Measurements from ENCODE around the gene LIMS4.
"Not testable (repeated sequence)": the region's sequence is repeated elsewhere in the genome, so short reads cannot be mapped to it uniquely, and the experiment has no call there.

The LIMS4 gene, protein sequence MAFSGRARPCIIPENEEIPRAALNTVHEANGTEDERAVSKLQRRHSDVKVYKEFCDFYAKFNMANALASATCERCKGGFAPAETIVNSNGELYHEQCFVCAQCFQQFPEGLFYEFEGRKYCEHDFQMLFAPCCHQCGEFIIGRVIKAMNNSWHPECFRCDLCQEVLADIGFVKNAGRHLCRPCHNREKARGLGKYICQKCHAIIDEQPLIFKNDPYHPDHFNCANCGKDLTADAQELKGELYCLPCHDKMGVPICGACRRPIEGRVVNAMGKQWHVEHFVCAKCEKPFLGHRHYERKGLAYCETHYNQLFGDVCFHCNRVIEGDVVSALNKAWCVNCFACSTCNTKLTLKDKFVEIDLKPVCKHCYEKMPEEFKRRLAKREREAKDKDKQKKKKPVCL

DNA sequence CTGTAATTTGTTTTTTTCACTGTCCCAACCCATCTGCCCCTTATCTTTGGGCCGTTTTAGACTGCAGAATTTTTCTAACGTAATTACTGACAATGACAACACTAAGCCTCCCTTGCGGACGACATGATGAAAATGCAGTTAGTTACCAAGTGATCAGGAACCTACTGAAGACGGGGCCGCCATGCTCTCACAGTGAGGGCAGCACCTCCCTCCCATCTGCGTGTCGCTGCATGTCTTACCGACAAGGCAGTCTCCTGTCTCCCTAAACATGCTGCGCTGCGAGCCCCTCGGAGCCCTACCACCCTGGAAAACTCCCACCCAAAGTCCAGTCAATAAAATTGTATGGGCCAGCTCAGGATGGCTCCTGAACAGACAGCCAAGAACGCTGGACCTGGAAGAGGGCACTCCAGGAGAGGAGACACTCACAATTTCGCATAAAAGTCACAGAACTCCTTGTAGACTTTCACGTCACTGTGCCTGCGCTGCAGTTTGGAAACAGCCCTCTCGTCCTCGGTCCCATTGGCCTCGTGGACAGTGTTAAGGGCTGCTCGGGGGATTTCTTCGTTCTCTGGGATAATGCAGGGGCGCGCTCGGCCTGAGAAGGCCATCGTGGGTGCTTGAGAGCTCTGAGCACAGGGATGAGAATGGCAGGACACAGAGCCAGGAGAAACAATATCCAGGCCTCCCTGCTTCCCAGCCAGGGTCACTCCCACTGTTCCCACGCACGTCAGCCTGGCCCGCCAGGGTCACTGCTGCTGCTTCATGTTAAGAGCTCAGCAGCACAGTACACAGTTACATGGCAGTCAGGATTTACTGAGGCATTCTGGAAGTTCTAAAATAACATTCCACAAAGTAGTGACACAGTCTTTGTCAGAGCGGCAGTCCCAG is at the start of gene LIMS4:
Gene LIMS4 (minus strand): TSS at position 646 of the 888 bp plus-strand sequence. CDS start 38 bp downstream, at position 608.
- not testable (repeated sequence) for DNase-seq (ENCODE audit: low spot score)

DNA sequence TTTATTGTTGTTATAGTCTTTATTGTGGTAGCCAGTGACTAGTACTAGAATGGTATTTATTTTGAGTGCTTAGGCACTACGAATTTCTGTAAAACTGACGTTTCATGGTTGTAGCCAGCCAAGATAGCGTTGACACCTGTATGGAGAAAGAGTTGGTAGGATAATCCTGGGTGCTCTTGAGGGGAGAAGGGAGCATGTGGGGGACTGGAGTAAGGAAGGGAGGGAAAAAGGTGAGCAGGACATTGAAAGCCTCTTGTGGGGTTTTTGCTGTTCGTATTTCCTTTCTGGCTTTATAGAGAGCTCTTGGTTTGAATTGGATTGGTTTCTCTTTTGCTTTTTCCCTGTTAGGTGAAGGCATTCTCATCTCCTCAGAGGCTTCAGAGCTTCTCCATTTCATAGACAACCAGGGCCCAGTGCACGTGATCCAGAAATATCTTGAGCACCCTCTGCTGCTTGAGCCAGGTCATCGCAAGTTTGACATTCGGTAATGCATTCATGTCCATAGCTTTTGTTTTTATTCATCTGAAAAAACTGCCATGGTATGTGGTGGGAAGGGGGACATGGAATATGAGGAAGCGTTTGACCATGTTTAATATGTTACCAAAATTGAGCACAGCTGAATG is 27.2 kb upstream of the LIMS4 start:
- DNase-seq (ENCODE audit: low spot score), result not testable (repeated sequence)

DNA sequence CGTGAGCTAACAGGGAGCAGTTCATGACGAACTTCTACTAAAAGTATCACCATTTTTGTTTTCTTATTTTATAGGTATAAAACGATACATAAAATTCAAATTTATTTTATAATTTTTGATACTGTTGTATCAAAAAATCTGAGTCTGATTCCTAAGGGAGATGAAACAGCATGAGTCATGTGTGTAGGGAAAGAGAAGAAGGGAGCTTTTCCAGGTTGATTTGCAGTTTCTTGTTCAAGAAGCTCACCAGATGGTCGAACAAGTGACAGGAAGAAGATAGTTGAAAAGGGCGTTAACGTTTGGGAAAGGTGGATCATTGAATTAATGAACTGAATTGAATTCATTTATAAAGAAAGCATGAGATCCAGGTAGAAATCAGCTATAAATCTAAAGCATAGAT is 23.4 kb upstream of the LIMS4 start:
- DNase-seq (ENCODE audit: low spot score), result not testable (repeated sequence)

DNA sequence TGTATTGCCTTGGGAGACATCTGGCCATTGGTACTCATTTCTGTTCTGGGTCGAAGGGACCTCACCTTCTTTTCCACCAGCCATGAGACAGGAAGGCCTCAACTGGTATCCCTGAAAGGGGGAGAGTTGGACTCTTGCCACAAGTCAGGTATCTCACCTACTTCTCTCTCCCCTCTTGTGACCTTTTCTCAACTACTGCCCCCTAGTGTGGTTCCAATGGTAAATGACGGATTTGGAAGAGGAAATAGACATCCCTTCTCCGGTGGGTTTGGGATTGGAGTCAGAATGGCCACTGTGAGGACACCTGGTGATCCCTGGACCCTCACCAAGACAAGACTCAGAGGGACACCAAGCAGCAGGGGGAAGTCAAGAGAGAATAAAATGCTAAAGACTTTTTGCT is 21.9 kb upstream of the LIMS4 start:
- DNase-seq (ENCODE audit: low spot score), result not testable (repeated sequence)

DNA sequence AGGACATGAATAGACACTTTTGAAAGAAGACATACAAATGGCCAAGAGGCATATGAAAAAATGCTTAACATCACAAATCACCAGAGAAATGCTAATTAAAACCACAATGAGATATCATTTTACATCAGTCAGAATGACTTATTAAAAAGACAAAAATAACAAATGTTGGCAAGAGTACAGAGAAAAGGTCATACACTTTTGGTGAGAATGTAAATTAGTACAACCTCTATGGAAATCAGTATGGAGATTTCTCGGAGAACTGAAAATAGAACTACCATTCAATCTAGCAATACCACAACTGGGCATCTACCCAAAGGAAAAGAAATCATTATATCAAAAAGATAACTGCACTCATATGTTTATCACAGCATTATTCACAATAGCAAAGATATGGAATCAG is 16.4 kb upstream of the LIMS4 start:
- DNase-seq (ENCODE audit: low spot score), result not testable (repeated sequence)

DNA sequence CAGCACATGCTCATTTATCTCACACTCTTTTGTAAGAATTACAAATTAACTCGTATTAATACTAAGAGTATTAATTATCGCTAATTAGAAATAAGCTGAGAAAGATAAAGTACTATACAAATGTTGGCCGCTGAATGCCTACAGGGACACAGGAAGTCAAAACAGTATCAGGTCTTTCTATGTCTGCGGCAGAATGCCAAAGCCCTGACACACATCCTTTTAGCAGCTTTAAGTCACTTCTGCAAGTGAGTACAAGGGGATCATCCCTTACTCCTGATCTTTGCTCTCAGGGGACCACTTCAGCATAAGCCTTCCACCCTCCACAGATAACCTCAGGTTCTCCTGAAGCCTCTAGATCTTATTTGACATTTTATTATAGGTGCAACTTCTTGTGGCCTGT is 10.1 kb upstream of the LIMS4 start:
- DNase-seq (ENCODE audit: low spot score), result not testable (repeated sequence)

DNA sequence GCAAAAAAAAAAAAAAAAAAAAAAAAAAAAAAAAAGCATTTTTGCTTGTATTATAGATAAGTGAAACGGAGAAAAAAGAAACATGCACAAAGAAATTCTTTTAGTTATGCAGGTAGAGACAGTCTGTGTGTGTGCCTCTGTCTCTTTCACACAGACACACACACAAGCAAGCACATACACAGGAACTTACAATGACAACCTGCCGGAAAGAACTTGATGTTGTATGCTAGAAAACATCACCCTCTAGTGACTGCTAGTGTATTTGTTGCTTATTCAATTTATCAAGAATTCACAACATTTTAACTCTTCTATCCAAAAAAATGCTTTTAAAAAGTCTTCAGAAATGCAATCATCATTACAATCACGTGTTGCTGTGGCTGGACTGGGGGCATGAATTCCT is 8.6 kb upstream of the LIMS4 start:
- not testable (repeated sequence) for DNase-seq (ENCODE audit: low spot score)

DNA sequence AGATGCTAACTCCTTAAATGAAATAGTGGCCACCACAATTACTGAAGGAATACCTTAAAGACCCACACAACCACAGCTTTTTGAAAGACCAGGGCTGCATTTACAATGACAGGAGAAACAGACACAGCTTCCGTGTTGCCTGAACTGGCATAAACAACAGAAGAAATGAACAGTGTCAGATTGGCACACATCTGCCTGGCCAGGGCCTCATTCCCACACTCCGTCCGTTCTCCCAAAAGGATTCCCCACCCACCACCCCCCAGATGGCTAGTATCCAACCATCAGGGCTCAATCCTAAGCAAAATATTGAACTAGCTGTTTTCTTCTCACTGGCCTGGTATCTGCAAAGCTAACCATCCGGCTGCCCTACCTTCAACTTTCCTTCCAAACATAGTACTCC is 7.5 kb upstream of the LIMS4 start:
- DNase-seq (ENCODE audit: low spot score), result not testable (repeated sequence)

DNA sequence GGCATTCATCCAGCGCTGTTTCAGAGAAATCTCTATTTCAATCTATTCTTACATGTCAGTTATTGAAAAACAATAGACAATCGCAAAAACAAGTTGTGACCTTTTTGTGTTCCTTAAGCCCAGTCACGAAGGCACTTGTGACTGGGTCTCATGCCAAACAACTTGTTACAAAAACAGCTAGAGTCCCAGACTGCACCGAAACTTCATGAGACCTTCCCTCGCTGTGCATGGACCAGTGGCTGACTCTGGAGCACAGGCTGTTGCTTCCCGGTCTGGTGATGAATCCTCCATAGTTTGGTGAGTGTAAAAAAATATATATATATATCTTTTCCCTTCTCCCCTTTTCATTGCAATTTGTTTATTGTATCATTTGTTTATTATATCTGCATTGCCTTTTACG is 4.8 kb upstream of the LIMS4 start:
- DNase-seq (ENCODE audit: low spot score), result not testable (repeated sequence)

DNA sequence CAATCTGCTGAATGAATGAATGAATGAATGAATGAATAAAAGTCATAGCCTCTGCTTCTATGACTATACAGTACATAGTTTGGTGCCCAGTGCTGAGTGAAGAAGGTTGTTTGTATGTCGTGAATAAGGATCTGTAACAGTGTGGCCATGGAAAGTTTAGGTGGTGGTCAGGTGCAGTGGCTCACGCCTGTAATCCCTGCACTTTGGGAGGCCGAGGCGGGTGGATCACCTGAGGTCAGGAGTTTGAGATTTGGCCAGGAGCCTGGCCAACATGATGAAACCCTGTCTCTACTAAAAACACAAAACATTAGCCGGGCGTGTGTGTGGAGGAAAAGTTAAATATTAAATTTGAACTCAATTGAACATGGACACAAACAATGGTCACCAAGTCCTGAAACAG is 4.3 kb upstream of the LIMS4 start:
- DNase-seq (ENCODE audit: low spot score), result not testable (repeated sequence)

DNA sequence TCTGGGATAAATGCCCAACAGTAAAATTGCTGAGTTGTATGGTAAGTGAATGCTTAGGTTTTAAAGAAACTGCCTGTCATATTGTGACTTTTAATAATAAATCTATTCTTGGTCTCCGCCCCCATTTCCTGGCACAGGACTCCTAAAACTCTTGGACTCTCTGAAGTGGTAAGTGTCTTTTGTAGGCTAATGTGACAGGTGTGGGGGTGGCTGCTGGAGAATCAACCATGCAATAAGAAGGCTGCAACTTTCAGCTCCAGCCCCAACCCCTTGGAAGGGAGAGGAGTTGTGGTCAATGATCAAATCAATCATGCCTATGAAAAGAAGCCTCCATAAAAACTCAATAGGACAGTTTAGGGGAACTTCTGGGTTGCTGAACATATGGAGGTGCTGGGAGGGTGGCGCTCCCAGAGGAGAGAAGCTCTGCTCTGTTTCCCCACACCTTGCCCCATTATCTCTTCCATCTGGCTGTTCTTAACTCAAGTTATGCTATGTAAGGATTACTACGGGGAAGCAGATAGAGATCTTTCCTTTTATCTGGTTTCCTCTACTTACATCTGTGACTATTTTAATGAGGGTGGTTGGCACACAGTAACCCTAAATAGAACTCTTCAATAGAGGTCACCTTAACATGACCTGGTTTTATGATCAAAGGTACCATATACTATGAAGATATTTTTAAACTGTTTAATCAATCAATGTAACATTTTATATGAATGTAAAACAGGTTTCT is 3.2 kb upstream of the LIMS4 start:
- DNase-seq (ENCODE audit: low spot score), result not testable (repeated sequence)

DNA sequence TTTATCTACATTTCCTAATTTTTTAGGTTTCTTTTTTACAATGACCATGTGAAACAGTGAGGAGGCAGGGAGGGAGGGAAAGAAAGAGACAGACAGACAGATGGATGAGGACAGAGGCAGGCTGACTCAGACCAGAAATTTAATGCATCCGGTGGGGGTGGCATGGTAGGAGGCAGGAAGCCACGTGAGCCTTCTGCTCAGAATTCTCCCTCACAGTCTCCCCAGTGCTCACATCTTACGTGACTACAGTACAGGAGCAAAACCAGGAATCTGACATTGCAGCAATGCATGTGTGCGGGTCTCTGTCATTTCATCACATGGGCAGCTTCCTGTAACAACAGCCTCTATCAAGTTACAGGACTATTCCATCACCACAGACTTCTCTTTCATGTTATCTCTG is 2.3 kb upstream of the LIMS4 start:
- not testable (repeated sequence) for DNase-seq (ENCODE audit: low spot score)

DNA sequence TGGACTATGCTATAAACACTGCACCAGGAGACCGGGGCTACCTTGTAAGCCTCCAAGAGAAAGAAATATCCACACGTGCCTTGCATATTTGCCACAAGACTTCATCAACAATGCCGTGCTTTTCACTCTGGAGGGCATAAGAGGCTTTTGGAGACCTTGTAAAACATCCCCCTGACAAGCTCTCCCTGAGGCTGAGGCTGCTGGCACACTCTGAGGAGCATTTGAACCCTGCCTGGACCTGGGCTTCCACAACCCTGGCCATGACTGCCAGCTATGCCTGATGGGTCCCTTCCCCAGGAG is 393 bp upstream of the LIMS4 start:
- not testable (repeated sequence) for DNase-seq (ENCODE audit: low spot score)

DNA sequence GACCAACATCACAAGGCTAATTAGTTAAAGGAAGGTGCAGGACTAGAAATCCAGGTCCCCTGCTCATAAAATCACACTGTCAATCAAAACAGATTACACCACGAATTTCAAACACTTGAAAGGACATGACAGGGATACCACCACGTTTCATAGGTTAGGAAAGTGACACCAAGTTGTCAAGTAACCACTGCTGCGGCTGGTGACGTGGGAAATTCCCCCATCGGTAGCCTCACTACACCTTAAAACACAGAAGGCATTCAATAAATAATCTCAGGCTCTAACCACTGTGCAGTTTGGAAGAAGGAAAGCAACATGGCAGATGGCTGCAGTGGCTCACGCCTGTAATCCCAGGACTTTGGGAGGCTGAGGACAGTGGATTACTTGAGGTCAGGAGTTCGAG is 3.7 kb downstream of the LIMS4 start:
- DNase-seq (ENCODE audit: low spot score), result not testable (repeated sequence)

DNA sequence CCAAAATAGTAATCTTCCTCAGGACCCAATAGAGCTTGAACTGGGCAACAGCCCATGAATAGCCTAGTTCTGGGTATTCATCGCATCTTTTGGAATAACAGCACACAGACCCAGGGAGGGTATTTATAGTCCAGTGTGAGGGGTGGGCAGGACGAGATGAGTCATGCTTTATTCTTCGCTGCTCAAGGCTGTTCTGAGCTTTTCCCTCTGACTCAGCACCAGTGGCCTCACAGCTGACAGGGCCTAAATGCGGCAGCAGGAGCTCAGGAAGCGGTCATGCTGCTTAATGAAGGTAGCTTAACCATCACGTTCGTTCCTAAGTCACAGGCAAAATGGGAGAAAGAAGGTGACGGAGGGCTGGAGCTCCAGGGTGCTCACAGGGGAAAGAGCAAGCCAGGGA is 7.3 kb downstream of the LIMS4 start:
- DNase-seq (ENCODE audit: low spot score), result not testable (repeated sequence)

DNA sequence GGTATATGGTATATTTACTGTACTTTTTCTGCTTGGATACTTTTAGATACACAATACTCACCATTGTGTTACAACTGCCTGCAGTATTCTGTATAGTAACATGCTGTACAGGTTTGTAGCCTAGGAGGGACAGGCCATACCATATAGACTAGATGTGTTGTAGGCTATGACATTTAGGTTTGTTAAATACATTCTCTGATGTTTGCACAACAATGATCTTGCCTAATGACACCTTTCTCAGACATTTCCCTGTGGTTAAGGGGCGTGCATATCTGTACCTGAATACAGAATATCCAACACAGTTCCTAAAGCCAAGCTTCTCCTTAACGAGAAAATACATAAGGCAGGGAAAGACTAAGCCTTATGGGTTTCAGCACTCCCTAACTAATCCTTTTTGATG is 10.2 kb downstream of the LIMS4 start:
- DNase-seq (ENCODE audit: low spot score), result not testable (repeated sequence)

DNA sequence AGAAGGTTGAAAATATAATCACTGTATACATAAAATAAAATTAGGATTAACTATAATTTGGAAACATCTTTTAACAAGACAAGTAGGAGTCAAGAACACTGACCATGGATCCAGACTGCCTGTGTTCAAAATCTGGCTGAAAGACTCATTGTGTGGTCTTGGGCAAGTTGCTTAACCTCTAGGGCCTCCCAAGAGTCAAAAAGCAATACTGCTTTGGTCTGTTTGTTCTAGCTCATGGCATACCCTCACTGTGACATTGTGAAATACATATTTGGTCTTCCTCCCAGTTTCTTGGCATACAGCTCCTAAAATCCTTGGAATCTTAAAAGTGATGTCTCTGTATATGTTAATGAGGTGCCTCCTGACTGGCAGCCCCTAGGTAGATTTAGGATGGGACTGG is 12.3 kb downstream of the LIMS4 start:
- not testable (repeated sequence) for DNase-seq (ENCODE audit: low spot score)

DNA sequence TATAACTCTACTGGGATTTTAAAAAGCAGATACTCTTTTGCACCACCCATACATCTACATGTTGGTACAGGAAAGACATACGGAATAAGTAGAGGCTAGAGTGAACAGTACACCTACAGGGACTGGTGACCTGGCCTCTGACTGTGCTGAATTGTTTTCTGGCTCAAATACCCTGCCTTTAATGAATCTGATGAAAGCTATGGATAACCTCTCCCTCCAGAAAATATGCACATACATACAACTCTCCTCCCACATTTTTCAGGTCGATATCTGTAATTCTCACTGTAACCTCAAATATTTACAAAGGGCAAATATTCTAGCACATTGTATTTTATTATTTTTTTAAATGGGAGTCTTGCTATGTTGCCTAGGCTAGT is 15.4 kb downstream of the LIMS4 start:
- not testable (repeated sequence) for DNase-seq (ENCODE audit: low spot score)

DNA sequence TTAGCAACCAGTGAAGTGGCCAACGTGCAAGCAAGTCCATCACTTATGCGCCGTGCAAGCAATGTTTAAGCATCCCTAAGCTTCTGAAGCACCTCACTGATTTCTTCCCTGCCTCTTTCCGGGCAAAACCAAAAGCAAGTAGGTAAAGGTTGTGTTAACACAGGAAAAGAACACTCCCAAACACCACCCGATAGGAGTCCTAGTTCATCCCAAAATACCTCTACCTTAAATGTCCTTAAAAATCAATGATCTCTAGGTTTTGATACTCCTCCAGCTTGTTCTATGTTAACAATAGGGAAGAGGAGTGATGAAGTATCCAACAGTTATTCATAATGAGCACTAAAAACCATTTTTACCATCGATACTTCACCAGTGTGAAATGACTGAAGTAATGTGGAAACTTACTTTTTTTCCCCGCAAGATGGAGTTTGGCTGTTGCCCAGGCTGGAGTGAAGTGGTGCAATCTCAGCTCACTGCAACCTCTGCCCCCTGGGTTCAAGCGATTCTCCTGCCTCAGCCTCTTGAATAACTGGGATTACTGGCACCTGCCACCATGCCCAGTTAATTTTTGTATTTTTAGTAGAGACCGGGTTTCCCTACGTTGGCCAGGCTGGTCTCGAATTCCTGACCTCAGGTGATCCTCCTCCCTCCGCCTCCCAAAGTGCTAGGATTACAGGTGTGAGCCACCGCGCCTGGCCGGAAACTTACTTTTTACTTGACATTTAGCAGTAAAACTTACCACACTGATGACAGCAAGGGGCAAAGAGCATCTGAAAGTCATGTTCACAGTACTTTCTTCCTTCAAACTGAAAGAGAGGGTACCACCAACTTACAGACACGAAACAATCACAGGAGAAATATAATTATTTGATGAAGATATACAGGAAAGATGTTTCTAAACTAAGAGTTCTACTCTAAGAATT is 16.1 kb downstream of the LIMS4 start:
- DNase-seq (ENCODE audit: low spot score), result not testable (repeated sequence)

DNA sequence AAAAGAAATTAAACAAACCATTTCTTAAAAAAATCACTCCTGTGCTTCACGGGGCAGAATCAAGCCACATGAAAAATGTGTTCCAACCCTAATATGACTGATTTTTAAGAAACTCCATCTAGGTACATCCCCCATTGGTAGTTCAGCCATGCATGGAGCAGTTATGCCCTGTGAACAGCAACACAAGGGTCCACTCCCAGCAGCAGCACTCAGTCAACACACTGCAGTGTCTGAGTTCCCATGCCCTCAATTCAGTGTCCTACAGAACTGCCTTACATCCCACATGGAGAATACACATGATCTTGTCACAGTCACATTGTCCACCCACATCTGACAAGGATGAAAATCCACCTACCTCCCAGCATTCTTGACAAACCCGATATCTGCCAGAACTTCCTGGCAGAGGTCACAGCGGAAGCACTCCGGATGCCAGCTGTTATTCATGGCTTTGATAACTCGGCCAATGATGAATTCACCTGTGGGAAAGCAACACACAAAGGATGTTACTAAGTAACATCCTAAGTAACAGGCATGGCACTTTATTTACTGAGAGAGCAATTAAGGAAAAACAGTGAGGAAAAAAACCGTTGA is 17.4 kb downstream of the LIMS4 start:
- not testable (repeated sequence) for DNase-seq (ENCODE audit: low spot score)
